Heart left ventricle (tissue), 13 donors: ENCODE data around the gene FAM53A.

ENCODE experiments used
- CTCF ChIP-seq, 12 donors: fragments of 200-600 bp; sonication (generic) in 4 of 12; IDR thresholded peaks; one replicate each; pipeline versions ENCODE4 v1.5.0 to v1.8.0; 2018 to 2022; ENCODE audit warnings: antibody characterized with exemption in 12 of 12, mild to moderate bottlenecking in 5 of 12
- POLR2A ChIP-seq, 2 donors: fragments of 450-650 bp; IDR thresholded peaks; one replicate each; pipeline ENCODE4 v1.6.1; 2017; ENCODE audit warnings: antibody characterized with exemption in 2 of 2, mild to moderate bottlenecking in 2 of 2, moderate library complexity in 2 of 2
- donor health status: ischemic (EF 13 %, LVEDD 7.1; RV severe dilation, severe dysfunction).
- donor health status: DM: no; HTN: yes; CAD: no.
- donor health status: DM: no; HTN: no; CAD: no.
- donor health status: ischemic (EF 25% LVEDD 6.9; RV normal size, moderate dysfunction).
- donor health status: ischemic (EF 25% LVEDD 5.7; RV mildly dilated, moderate dysfunction).
- donor health status: ischemic (EF 35%, LVEDD 5.7; RV mildly dilated, moderate dysfunction).
- donor health status: nonischemic (EF 11% LVEDD 7.7; RV severe dilation, severe dysfunction).
- donor health status: DM: yes; HTN: yes; CAD: no.
- donor health status: PGD.
- donor health status: ischemic (EF 29% LVEDD 5.4; RV normal size, mild dysfunction).
- donor health status: nonischemic (EF 23%, LVEDD 6.1; RV moderate dilation, normal function).

- TF ChIP-seq CTCF (IDR thresholded peaks at IDR 0.05) (no peak), POLR2A (IDR thresholded peaks at IDR 0.05) (no peak)
Observed at GRCh38 chr4:1608196-1608820, 75.8 kb downstream of the FAM53A start.
